ENCODE measurements around the gene ABCC9. TPM values are rescaled to one million over a fixed set of nuclear protein-coding genes. Genes with fewer than 3 reads are reported as not detected.
"Not testable (repeated sequence)": the region's sequence is repeated elsewhere in the genome, so short reads cannot be mapped to it uniquely, and the experiment has no call there.

The ABCC9 gene
- total RNA-seq, 1 donor from 2014 or later, result 65.9 TPM

- DNase-seq (ENCODE audit: low spot score) (peak; percentile 89), ATAC-seq (peak; percentile 91)
Measured at GRCh38 chr12:21823581-21823980, 117.6 kb downstream of the ABCC9 start.

- ATAC-seq, result no peak
Measured at GRCh38 chr12:21819678-21820077, 121.5 kb downstream of the ABCC9 start.

GRCh38 chr12:21819236-21819635 is 122.0 kb downstream of the ABCC9 start:
- no peak for DNase-seq (ENCODE audit: low spot score)

More at GRCh38 chr12:21819678-21820077, 121.5 kb downstream of the ABCC9 start:
- no peak for DNase-seq (ENCODE audit: low spot score)

GRCh38 chr12:21818627-21819026 is 122.6 kb downstream of the ABCC9 start:
- ATAC-seq (peak; percentile 25), DNase-seq (ENCODE audit: low spot score) (no peak)

More at GRCh38 chr12:21819236-21819635, 122.0 kb downstream of the ABCC9 start:
- peak; percentile 27 for ATAC-seq

GRCh38 chr12:21815306-21816062 is 125.7 kb downstream of the ABCC9 start:
- DNase-seq (ENCODE audit: low spot score) (no peak), ATAC-seq (no peak)

GRCh38 chr12:21814814-21815213 is 126.4 kb downstream of the ABCC9 start:
- DNase-seq (ENCODE audit: low spot score) (peak; percentile 53), ATAC-seq (peak; percentile 70)

GRCh38 chr12:21814327-21814726 is 126.9 kb downstream of the ABCC9 start:
- peak; percentile 76 for ATAC-seq
- DNase-seq (ENCODE audit: low spot score), result no peak

GRCh38 chr12:21813751-21814150 is 127.5 kb downstream of the ABCC9 start:
- ATAC-seq (no peak), DNase-seq (ENCODE audit: low spot score) (no peak)

- DNase-seq (ENCODE audit: low spot score), result no peak
- ATAC-seq, result no peak
Measured at GRCh38 chr12:21813125-21813524, 128.1 kb downstream of the ABCC9 start.

GRCh38 chr12:21812340-21812739 is 128.9 kb downstream of the ABCC9 start:
- ATAC-seq; DNase-seq (ENCODE audit: low spot score): not testable (repeated sequence)

- ATAC-seq (no peak), DNase-seq (ENCODE audit: low spot score) (no peak)
Measured at GRCh38 chr12:21809100-21809499, 132.1 kb downstream of the ABCC9 start.

- DNase-seq (ENCODE audit: low spot score) (no peak), ATAC-seq (peak; percentile 15)
Measured at GRCh38 chr12:21806255-21806654, 135.0 kb downstream of the ABCC9 start.

GRCh38 chr12:21801522-21802288 is 139.5 kb downstream of the ABCC9 start:
- DNase-seq (ENCODE audit: low spot score) (no peak), ATAC-seq (peak; percentile 77)

- peak; percentile 16 for ATAC-seq
Measured at GRCh38 chr12:21800011-21800410, 141.2 kb downstream of the ABCC9 start.

GRCh38 chr12:21797539-21797938 is 143.7 kb downstream of the ABCC9 start:
- no peak for ATAC-seq

More at GRCh38 chr12:21800011-21800410, 141.2 kb downstream of the ABCC9 start:
- DNase-seq (ENCODE audit: low spot score), result no peak

GRCh38 chr12:21795648-21796328 is 145.4 kb downstream of the ABCC9 start:
- no peak for DNase-seq (ENCODE audit: low spot score)
- peak; percentile 40 for ATAC-seq

More at GRCh38 chr12:21797539-21797938, 143.7 kb downstream of the ABCC9 start:
- no peak for DNase-seq (ENCODE audit: low spot score)

- DNase-seq (ENCODE audit: low spot score); ATAC-seq: not testable (repeated sequence)
Measured at GRCh38 chr12:21794807-21795595, 146.2 kb downstream of the ABCC9 start.

- ATAC-seq; DNase-seq (ENCODE audit: low spot score): not testable (repeated sequence)
Measured at GRCh38 chr12:21789687-21790086, 151.5 kb downstream of the ABCC9 start.

GRCh38 chr12:21788089-21788983 is 152.9 kb downstream of the ABCC9 start:
- peak; percentile 85 for ATAC-seq

More at GRCh38 chr12:21788089-21788983, 152.9 kb downstream of the ABCC9 start:
- DNase-seq (ENCODE audit: low spot score), result no peak

Data from left lobe of liver (tissue), 2 donors.